ENCODE data around the gene FAM50B. TPM values are rescaled to one million over a fixed set of nuclear protein-coding genes. Genes with fewer than 3 reads are reported as not detected.

The FAM50B gene
- total RNA-seq, 1 experiment from 2014 or later, result 0.58 TPM

GRCh38 chr6:3811191-3811590 lies 38.0 kb upstream of the FAM50B start:
- peaks cover 50% of the 10 kb centered on the region for H3K4me1 ChIP-seq (replicated peaks)
- no peaks in the 10 kb centered on the region for H3K36me3 ChIP-seq
- no peak for DNase-seq (ENCODE audit: low read depth in 1 of 2, low spot score in 2 of 2)
- H3K27me3 ChIP-seq (replicated peaks), result no peaks in the 10 kb centered on the region
- H3K9me3 ChIP-seq (replicated peaks), result no peaks in the 10 kb centered on the region
- no peak overlapping the region for H3K27ac ChIP-seq
- H3K4me3 ChIP-seq, result no peak overlapping the region

- Histone ChIP-seq H3K4me3 (no peak overlapping the region), H3K27me3 (replicated peaks) (no peaks in the 10 kb centered on the region), H3K9me3 (replicated peaks) (no peaks in the 10 kb centered on the region), H3K4me1 (replicated peaks) (peaks cover 45% of the 10 kb centered on the region), H3K27ac (no peak overlapping the region), H3K36me3 (no peaks in the 10 kb centered on the region)
- DNase-seq (ENCODE audit: low read depth in 1 of 2, low spot score in 2 of 2), result no peak
Measured at GRCh38 chr6:3812596-3812995, 36.6 kb upstream of the FAM50B start.

- no peaks in the 10 kb centered on the region for H3K36me3 ChIP-seq
- H3K27ac ChIP-seq, result no peak overlapping the region
Measured at GRCh38 chr6:3813150-3813780, 35.9 kb upstream of the FAM50B start.

GRCh38 chr6:3813918-3814317 lies 35.3 kb upstream of the FAM50B start:
- no peak for DNase-seq (ENCODE audit: low read depth in 1 of 2, low spot score in 2 of 2)
- peaks cover 32% of the 10 kb centered on the region for H3K4me1 ChIP-seq (replicated peaks)
- H3K36me3 ChIP-seq, result no peaks in the 10 kb centered on the region
- no peak overlapping the region for H3K4me3 ChIP-seq
- H3K27ac ChIP-seq, result no peak overlapping the region
- no peaks in the 10 kb centered on the region for H3K9me3 ChIP-seq (replicated peaks)
- no peaks in the 10 kb centered on the region for H3K27me3 ChIP-seq (replicated peaks)

More at GRCh38 chr6:3813150-3813780, 35.9 kb upstream of the FAM50B start:
- Histone ChIP-seq H3K27me3 (replicated peaks) (no peaks in the 10 kb centered on the region), H3K9me3 (replicated peaks) (no peaks in the 10 kb centered on the region), H3K4me1 (replicated peaks) (peaks cover 39% of the 10 kb centered on the region), H3K4me3 (no peak overlapping the region)
- peak; percentile 46 to 67 for DNase-seq (ENCODE audit: low read depth in 1 of 2, low spot score in 2 of 2)

GRCh38 chr6:3814539-3814938 lies 34.6 kb upstream of the FAM50B start:
- Histone ChIP-seq H3K4me1 (replicated peaks) (peaks cover 26% of the 10 kb centered on the region), H3K27me3 (replicated peaks) (no peaks in the 10 kb centered on the region), H3K9me3 (replicated peaks) (no peaks in the 10 kb centered on the region), H3K36me3 (no peaks in the 10 kb centered on the region), H3K27ac (no peak overlapping the region), H3K4me3 (no peak overlapping the region)
- DNase-seq (ENCODE audit: low read depth in 1 of 2, low spot score in 2 of 2), result no peak

GRCh38 chr6:3816251-3816650 lies 32.9 kb upstream of the FAM50B start:
- no peaks in the 10 kb centered on the region for H3K9me3 ChIP-seq (replicated peaks)
- H3K27me3 ChIP-seq (replicated peaks), result no peaks in the 10 kb centered on the region
- no peaks in the 10 kb centered on the region for H3K36me3 ChIP-seq
- no peak for DNase-seq (ENCODE audit: low read depth in 1 of 2, low spot score in 2 of 2)
- no peak overlapping the region for H3K27ac ChIP-seq
- no peak overlapping the region for H3K4me3 ChIP-seq
- peaks cover 13% of the 10 kb centered on the region for H3K4me1 ChIP-seq (replicated peaks)

- peaks cover 9% of the 10 kb centered on the region for H3K4me1 ChIP-seq (replicated peaks)
- H3K9me3 ChIP-seq (replicated peaks), result no peaks in the 10 kb centered on the region
- no peak overlapping the region for H3K27ac ChIP-seq
- no peak for DNase-seq (ENCODE audit: low read depth in 1 of 2, low spot score in 2 of 2)
- H3K4me3 ChIP-seq, result no peak overlapping the region
- no peaks in the 10 kb centered on the region for H3K36me3 ChIP-seq
- no peaks in the 10 kb centered on the region for H3K27me3 ChIP-seq (replicated peaks)
Measured at GRCh38 chr6:3819161-3820110, 29.7 kb upstream of the FAM50B start.

- no peaks in the 10 kb centered on the region for H3K27me3 ChIP-seq (replicated peaks)
- no peak overlapping the region for H3K4me3 ChIP-seq
- DNase-seq (ENCODE audit: low read depth in 1 of 2, low spot score in 2 of 2), result no peak
- H3K9me3 ChIP-seq (replicated peaks), result no peaks in the 10 kb centered on the region
- no peaks in the 10 kb centered on the region for H3K36me3 ChIP-seq
- peaks cover 20% of the 10 kb centered on the region for H3K4me1 ChIP-seq (replicated peaks)
- H3K27ac ChIP-seq, result no peak overlapping the region
Measured at GRCh38 chr6:3820563-3820962, 28.6 kb upstream of the FAM50B start.

GRCh38 chr6:3822747-3823445 lies 26.3 kb upstream of the FAM50B start:
- no peaks in the 10 kb centered on the region for H3K9me3 ChIP-seq (replicated peaks)
- H3K4me1 ChIP-seq (replicated peaks), result peaks cover 37% of the 10 kb centered on the region
- no peaks in the 10 kb centered on the region for H3K27me3 ChIP-seq (replicated peaks)
- H3K4me3 ChIP-seq, result no peak overlapping the region
- H3K36me3 ChIP-seq, result no peaks in the 10 kb centered on the region
- no peak for DNase-seq (ENCODE audit: low read depth in 1 of 2, low spot score in 2 of 2)
- H3K27ac ChIP-seq, result no peak overlapping the region

- no peaks in the 10 kb centered on the region for H3K27me3 ChIP-seq (replicated peaks)
- DNase-seq (ENCODE audit: low read depth in 1 of 2, low spot score in 2 of 2), result no peak
- no peak overlapping the region; the same call in 1 of the 2 replicates for H3K27ac ChIP-seq
- H3K4me1 ChIP-seq (replicated peaks), result peaks cover 37% of the 10 kb centered on the region
- H3K9me3 ChIP-seq (replicated peaks), result no peaks in the 10 kb centered on the region
- no peaks in the 10 kb centered on the region for H3K36me3 ChIP-seq
- no peak overlapping the region for H3K4me3 ChIP-seq
Measured at GRCh38 chr6:3823671-3824070, 25.5 kb upstream of the FAM50B start.

GRCh38 chr6:3825331-3825831 lies 23.8 kb upstream of the FAM50B start:
- Histone ChIP-seq H3K27ac (peak overlapping the region; percentile 97), H3K4me3 (peak overlapping the region; percentile 2), H3K9me3 (replicated peaks) (no peaks in the 10 kb centered on the region), H3K4me1 (replicated peaks) (peaks cover 37% of the 10 kb centered on the region), H3K27me3 (replicated peaks) (no peaks in the 10 kb centered on the region), H3K36me3 (no peaks in the 10 kb centered on the region)
- peak; percentile 81 to 87 for DNase-seq (ENCODE audit: low read depth in 1 of 2, low spot score in 2 of 2)

- Histone ChIP-seq H3K36me3 (no peaks in the 10 kb centered on the region), H3K27ac (peak overlapping the region; percentile 97), H3K27me3 (replicated peaks) (no peaks in the 10 kb centered on the region), H3K4me3 (peak overlapping the region; percentile 2), H3K9me3 (replicated peaks) (no peaks in the 10 kb centered on the region), H3K4me1 (replicated peaks) (peaks cover 37% of the 10 kb centered on the region)
- peak; percentile 96 to 98 for DNase-seq (ENCODE audit: low read depth in 1 of 2, low spot score in 2 of 2)
Measured at GRCh38 chr6:3825851-3826581, 23.2 kb upstream of the FAM50B start.

- DNase-seq (ENCODE audit: low read depth in 1 of 2, low spot score in 2 of 2), result no peak
- Histone ChIP-seq H3K36me3 (no peaks in the 10 kb centered on the region), H3K4me3 (no peak overlapping the region), H3K9me3 (replicated peaks) (no peaks in the 10 kb centered on the region), H3K27ac (no peak overlapping the region), H3K4me1 (replicated peaks) (peaks cover 36% of the 10 kb centered on the region), H3K27me3 (replicated peaks) (no peaks in the 10 kb centered on the region)
Measured at GRCh38 chr6:3829285-3829684, 19.9 kb upstream of the FAM50B start.
